ENCODE results near the gene FGF22. TPM values are rescaled to one million over a fixed set of nuclear protein-coding genes. Genes with fewer than 3 reads are reported as not detected.
"Not testable (repeated sequence)": the region's sequence is repeated elsewhere in the genome, so short reads cannot be mapped to it uniquely, and the experiment has no call there.

The FGF22 gene
- polyA plus RNA-seq, 3 donors = 0.83 to 1.1 (median 0.91) TPM

GRCh38 chr19:658059-658839, 18.6 kb downstream of the FGF22 start:
- DNase-seq = no peak

GRCh38 chr19:658916-659839, 19.5 kb downstream of the FGF22 start:
- no peak for DNase-seq

GRCh38 chr19:660793-661426, 21.2 kb downstream of the FGF22 start:
- no peak for DNase-seq

GRCh38 chr19:661427-662196, 21.9 kb downstream of the FGF22 start:
- no peak for DNase-seq

- no peak for DNase-seq
Measured at GRCh38 chr19:662207-662961, 22.7 kb downstream of the FGF22 start.

GRCh38 chr19:662962-663681, 23.4 kb downstream of the FGF22 start, which contains the start of gene RNF126:
TSS of gene RNF126 (minus strand) at chr19:663214. CDS start at chr19:663121, 93 bp downstream.
- peak; percentile 86 for DNase-seq

GRCh38 chr19:663682-664117, 24.0 kb downstream of the FGF22 start:
- DNase-seq = no peak

- peak; percentile 86 for DNase-seq
Measured at GRCh38 chr19:664913-665443, 25.3 kb downstream of the FGF22 start.

GRCh38 chr19:666985-667573, 27.4 kb downstream of the FGF22 start:
- not testable (repeated sequence) for DNase-seq

- DNase-seq = not testable (repeated sequence)
Measured at GRCh38 chr19:668675-669434, 29.2 kb downstream of the FGF22 start.

GRCh38 chr19:670609-671075, 31.0 kb downstream of the FGF22 start:
- DNase-seq = no peak

- no peak for DNase-seq
Measured at GRCh38 chr19:674282-675151, 34.8 kb downstream of the FGF22 start.

GRCh38 chr19:676007-676338, 36.3 kb downstream of the FGF22 start:
- no peak for DNase-seq

GRCh38 chr19:676339-677105, 36.8 kb downstream of the FGF22 start, which contains the start of gene FSTL3:
TSS of gene FSTL3 (plus strand) at chr19:676392. CDS start at chr19:676424, 32 bp downstream.
- DNase-seq = no peak

- DNase-seq = no peak
Measured at GRCh38 chr19:677201-677600, 37.5 kb downstream of the FGF22 start.

Measured in renal pelvis (tissue), 4 donors.